Activated CD4-positive, alpha-beta T cell treated with anti-CD3 and anti-CD28 coated beads, Interleukin-2, amount 50 U/mL, for 16 hours (primary cell): Measurements from ENCODE around the gene COPB1.
"Not testable (repeated sequence)": the region's sequence is repeated elsewhere in the genome, so short reads cannot be mapped to it uniquely, and the experiment has no call there.

Experiments
- DNase-seq: peaks from one replicate; pipeline ENCODE4 v3.0.0-alpha.2; 2020

Gene COPB1

DNA sequence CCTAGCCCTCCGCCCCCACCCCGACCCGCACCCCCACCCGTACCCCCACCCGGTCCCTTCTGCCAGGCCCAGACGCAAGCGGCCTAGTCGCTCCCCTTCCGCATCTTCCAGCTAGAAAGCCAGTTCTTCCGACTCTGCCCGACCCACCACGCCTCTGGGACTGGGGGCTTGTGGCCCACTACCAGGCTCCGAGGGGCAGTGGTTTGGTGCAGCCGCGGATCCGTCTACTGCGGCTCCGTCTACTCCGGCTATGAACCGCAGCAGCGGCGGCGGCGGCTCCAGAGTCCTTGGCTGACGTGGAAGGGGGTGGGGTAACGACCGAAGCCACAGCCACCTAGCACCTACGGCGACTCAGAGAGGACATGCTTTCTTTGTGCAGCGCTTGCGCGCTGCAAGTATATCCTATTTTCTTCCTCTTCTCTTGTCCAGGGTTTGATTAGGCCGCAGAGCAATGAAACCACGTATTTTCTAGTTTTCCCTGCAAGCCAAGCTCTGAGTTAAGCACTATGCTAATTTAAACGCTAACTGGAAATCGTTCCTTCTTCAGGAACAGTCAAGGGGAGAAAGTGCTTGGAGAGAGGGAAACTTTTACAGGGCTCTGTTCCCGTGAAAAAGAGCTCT is at the start of gene COPB1:
Gene COPB1, minus strand, starts transcription at position 252 of the 621 bp plus-strand sequence. CDS start 883 bp downstream, outside the sequence.
- peak; percentile 94 for DNase-seq

- DNase-seq = no peak
These were observed 47.8 kb upstream of the COPB1 start for GRCh38 chr11:14547440-14547839.

DNA sequence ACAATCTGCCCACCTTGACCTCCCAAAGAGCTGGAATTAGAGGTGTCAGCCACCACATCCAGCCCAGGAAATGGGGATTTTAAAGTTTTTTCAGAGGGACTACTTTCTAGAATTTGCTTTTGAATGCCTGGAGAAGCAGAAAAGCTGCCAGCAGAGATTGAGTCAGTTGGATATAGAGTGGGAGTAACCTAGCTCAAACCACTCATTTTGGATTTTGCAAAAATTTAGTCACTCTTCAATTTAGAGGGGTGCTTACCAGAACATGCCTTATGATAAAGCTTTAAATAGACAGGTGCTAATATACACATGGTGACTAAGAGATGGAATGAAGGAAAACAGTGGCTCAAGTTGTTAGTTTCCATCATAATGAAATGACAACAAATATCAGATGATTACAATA is 47.1 kb upstream of the COPB1 start:
- peak; percentile 25 for DNase-seq

- peak; percentile 88 for DNase-seq
These were observed 45.0 kb upstream of the COPB1 start for GRCh38 chr11:14544611-14545010.

DNA sequence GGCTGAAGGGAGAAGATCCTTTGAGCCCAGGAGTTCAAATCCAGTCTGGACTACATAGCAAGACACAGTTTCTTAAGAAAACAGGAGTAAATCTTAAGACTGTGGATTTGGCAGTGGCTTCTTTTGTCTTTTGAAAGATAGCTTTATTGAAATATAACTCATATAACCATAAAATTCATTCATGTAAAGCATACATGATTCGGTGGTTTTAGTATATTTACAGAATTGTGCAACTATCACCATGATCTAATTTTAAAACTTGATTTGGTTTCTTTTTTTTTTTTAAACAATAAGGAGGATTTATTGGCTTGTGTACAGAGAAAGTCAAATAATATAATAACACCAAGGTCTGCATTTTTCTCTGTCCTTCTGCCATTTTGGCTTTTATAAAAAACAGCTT is 43.6 kb upstream of the COPB1 start:
- no peak for DNase-seq

- no peak for DNase-seq
These were observed 42.7 kb upstream of the COPB1 start for GRCh38 chr11:14542324-14542723.

DNA sequence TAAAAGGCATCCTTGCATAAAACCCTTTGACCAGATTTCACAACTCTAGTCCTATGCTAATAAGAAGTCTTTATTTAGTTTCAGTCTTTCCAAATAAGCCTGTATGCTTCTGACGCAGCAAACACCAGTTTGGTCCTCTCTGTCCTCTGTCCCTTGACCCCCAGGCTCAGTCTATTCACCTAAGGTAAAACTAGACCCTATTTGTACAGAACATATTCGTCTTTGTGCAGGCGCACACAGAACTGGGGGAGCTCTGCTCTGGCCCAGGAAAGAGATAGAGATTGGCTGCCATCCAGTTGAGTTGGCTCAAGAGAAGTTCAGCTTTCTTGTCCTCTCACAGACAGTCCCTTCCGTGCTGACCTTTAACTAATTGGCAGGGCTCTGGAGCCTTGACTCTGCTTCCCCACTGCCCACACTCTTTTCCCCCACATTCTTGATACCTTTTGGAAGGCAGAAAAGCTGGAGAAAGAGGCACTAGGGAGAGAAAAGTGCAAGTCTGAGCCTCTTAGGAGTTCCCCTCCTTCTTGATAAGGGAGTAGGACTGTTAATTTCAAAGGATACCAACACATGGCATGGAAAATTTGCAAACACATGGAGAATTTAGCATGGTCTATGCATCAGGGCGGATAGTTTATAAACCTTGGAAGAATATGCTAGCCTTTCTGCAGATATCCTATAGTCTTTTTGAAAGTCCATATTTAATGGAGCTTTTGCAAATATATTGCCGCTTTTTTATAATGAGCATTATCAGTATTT is 41.8 kb upstream of the COPB1 start:
- no peak for DNase-seq

DNA sequence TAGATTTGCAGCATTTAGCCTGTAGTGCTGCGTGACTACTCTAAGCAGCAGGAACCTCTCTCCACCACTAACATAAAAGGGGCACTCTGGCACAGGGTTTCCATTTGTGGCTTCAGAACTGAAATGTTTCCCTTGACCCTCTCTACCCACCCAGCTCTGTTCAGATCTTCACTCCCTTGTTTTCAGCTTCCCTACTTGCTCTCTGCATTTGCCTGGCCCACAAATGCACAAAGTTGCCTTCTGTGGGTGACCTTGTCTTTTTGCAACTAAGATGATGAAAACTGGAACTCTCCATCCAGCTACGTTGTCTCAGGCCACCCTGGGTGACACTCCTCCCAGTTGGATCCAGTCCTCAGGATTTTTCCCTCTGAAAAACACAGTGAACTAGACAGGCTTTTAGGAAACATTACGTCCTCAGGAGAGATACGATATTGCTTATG is 40.4 kb upstream of the COPB1 start:
- DNase-seq = no peak

GRCh38 chr11:14538926-14539554 is 39.4 kb upstream of the COPB1 start:
- no peak for DNase-seq

DNA sequence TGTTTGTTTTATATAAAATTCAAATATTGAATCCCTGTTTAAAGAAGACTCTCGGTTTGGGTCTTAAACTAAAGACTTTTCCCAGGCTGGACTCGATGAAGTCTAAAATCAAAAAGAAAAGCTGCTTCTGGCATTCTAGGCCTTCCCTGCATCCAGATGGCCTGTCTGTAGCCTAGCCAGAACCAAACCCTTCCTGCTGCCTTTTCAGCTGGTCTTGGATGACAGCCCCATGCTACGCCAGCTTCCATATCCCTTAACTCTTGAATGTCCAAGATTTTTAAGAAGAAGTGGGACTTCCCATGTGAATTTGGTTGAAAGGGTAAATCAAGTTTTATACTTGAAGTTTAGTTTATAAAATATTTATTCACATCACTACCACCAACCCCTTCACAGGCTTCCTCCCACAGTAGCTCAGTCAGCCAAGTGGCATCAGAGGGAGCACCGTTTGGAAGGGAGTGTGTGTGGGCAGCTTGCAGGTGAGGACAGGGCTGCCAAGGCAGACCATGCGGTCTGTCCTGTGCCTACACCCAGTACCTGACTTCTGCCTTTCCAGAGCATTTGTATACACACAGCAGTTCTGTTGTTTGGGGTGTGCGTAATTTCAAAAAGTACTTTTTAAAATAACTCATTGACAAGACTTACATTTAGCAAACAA is 38.8 kb upstream of the COPB1 start:
- no peak for DNase-seq

DNA sequence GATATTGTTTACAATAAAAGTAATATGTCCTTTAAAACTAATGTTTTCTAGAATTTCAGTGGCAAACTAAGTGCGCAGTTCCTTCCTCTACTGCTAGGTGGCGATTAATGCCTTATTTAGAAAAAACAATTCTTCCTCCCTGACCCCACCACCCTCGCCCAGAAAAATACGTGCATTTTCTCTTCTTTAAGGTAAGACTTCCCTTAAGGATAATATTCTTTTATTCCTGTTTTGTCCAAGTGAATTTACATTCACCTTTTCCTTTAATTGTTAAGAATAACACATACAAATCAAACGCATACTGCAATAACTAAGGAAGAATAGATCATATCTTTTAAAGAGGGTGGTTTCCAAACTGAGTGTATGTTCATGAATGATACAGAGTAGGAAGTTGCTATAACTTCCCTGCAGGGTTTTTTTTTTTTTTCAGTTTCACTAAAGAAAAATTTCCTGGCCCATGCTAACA is 37.6 kb upstream of the COPB1 start:
- DNase-seq = peak; percentile 48

DNA sequence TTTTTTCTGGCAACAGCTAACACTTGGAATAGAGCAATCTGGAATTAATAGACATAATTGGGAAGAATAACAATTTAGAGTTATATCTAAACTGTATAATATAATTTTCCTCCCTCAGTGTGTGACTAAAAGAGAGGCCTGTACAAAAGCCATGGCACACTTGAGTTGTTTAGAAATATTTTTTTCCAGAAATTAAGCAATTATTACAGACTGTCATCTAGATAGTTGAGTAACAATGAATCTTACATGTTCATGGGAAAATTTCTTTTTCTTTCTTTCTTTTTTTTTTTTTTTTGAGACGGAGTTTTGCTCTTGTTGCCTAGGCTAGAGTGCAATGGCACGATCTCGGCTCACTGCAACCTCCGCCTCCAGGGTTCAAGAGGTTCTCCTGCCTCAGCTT is 35.6 kb upstream of the COPB1 start:
- not testable (repeated sequence) for DNase-seq

- no peak for DNase-seq
These were observed 30.3 kb upstream of the COPB1 start for GRCh38 chr11:14529951-14530350.

DNA sequence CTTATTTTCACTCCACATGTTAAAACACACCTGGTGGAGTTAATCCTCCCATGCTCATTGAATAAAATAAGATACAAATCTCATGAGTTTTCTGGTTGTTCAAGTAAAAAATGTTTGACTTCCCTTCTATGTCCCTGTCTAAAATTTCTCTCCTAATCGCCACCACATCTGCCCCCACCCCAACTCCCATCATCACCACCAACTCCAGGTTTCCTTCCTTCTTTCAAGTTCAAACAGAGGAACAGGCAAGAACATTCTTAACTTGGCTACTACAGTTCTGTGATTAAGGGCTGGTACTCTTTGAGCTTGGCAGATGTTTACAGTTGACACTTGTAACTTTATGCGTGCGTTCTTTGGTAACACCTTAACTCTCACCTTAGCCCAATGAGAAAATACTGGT is 29.7 kb upstream of the COPB1 start:
- DNase-seq = no peak

GRCh38 chr11:14522801-14523200 is 23.2 kb upstream of the COPB1 start:
- no peak for DNase-seq

DNA sequence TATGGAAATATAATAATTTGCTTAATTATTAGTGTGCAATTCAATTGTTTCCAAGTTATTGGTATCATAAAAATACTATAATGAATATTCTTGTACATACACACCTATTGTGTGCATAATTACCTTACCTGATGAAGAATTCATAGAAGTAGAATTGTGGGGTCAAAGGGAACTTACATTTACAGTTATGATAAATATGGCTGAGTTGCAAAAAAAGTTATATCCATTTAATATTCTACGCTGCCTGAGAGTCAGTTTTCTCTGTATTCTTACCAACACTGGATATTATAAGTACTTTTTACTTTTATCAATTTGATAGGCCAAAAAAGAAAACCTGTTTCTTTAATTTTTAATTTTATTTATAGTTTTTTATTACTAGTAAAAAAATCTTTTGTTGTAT is 22.6 kb upstream of the COPB1 start:
- DNase-seq = no peak

- no peak for DNase-seq
These were observed 21.1 kb upstream of the COPB1 start for GRCh38 chr11:14520747-14521151.

DNA sequence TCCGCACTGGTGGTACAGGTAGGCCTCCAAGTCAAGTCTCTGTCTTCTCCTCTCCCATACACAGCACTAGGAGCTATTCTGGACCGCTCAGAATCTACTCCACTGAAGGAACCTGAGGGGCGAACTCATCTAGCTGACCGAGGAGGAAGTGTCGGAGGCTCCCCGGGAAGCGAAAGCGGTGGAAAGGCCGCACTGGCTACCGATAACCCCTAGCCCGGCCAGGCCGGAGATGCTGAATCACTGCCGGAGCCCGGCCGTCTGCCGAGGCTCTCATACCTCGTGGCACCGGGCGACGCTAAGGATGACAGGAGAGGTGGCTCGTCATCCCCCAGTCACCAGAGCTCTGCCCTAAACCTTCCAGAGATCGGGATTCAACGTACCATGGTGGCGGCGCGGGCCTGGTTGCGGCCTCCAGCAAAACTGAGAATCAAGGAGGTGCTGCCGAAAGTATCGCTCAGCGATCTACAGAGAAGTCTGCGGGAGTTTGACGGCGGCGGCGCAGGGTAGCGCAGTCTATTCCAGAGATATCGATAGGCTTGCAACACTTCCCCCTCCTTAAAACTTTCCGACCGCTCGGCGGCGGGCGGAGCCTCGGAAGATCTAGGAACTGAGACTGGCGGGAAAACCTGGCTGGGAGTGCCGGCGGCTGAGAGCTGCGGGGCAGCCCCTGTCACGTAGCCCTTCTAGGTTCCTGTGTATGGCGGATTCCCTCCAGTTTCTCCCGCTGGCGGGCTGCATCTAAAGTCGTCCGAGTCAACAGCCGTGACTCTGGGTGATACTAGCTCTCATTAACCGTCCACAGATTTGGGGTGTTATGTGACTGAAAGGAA is 20.5 kb upstream of the COPB1 start, which contains the start of gene PSMA1:
Gene PSMA1, minus strand, starts transcription at position 470 of the 830 bp plus-strand sequence. Its CDS starts 87 bp downstream, at position 383.
- DNase-seq = peak; percentile 96

DNA sequence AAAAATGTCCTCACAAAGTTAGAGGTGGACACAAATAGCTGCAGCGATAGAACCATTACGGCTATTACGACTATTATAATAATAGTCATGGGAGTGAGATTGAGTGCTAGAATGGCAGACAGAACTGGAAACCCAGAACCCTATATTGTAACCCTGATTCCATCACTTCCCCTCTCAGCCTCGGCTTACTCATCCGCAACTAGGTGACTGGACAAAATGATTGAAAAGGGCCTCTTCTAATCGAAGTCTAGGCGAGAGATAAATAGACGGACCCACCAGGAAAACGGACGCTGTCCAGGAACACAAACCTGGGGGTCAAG is 19.9 kb upstream of the COPB1 start:
- DNase-seq = peak; percentile 52

GRCh38 chr11:14518820-14519219 is 19.2 kb upstream of the COPB1 start:
- DNase-seq = no peak

DNA sequence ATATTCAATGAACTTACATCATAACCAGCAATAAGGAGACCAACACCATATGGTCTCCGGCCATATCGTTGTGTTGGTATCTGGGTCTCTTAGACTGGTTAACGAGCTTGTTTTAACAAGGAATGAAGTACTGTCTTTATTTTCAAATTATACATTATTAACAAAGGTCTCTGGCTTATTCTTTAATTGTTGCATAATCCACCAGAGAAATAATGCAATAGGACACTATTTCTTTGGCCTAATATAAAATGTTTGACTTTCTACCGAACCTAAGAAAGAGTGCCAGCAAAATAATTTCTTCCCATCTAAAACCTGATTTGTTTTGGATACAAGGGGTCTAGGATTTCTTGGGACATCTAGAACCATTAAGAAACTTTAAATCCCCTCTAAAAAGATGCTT is 14.2 kb upstream of the COPB1 start:
- DNase-seq = no peak

- no peak for DNase-seq
These were observed 6.9 kb upstream of the COPB1 start for GRCh38 chr11:14506532-14506931.

GRCh38 chr11:14503023-14503422 is 3.4 kb upstream of the COPB1 start:
- DNase-seq = no peak
